Ishikawa (cell line): ENCODE data around the gene ALDH18A1.

Experiments
- CEBPB ChIP-seq: IDR thresholded peaks from 2 replicates; pipeline ENCODE4 v1.6.1; 2012
- CREB1 ChIP-seq: IDR thresholded peaks from 2 replicates; pipeline ENCODE4 v1.6.1; 2012; ENCODE audit warnings: low read depth
- EP300 ChIP-seq: IDR thresholded peaks from 2 replicates; pipeline ENCODE4 v1.6.1; 2012; ENCODE audit warnings: borderline replicate concordance
- FOXM1 ChIP-seq: IDR thresholded peaks from 2 replicates; pipeline ENCODE4 v1.6.1; 2012; ENCODE audit warnings: low read depth, borderline replicate concordance
- NFIC ChIP-seq: IDR thresholded peaks from 2 replicates; pipeline ENCODE4 v1.6.1; 2012
- RAD21 ChIP-seq: IDR thresholded peaks from 2 replicates; pipeline ENCODE4 v1.6.1; 2012; ENCODE audit warnings: low read depth
- TAF1 ChIP-seq: IDR thresholded peaks from 2 replicates; pipeline ENCODE4 v1.6.1; 2012; ENCODE audit warnings: low read depth, mild to moderate bottlenecking
- TCF12 ChIP-seq: IDR thresholded peaks from 2 replicates; pipeline ENCODE4 v1.6.1; 2012; ENCODE audit warnings: low read depth
- TEAD4 ChIP-seq: IDR thresholded peaks from 2 replicates; pipeline ENCODE4 v1.6.1; 2012
- ZBTB7A ChIP-seq: IDR thresholded peaks from 2 replicates; pipeline ENCODE4 v1.6.1; 2012; ENCODE audit warnings: low read depth
- TF ChIP-seq, protein P1 (sequence below): IDR thresholded peaks from 2 replicates; pipeline ENCODE4 v1.6.1; 2012
- TF ChIP-seq, protein P2 (sequence below): IDR thresholded peaks from 2 replicates; pipeline ENCODE4 v1.6.1; 2012; ENCODE audit warnings: low read depth, mild to moderate bottlenecking
- TF ChIP-seq, protein P3 (sequence below): IDR thresholded peaks from 2 replicates; pipeline ENCODE4 v1.6.1; 2012

DNA sequence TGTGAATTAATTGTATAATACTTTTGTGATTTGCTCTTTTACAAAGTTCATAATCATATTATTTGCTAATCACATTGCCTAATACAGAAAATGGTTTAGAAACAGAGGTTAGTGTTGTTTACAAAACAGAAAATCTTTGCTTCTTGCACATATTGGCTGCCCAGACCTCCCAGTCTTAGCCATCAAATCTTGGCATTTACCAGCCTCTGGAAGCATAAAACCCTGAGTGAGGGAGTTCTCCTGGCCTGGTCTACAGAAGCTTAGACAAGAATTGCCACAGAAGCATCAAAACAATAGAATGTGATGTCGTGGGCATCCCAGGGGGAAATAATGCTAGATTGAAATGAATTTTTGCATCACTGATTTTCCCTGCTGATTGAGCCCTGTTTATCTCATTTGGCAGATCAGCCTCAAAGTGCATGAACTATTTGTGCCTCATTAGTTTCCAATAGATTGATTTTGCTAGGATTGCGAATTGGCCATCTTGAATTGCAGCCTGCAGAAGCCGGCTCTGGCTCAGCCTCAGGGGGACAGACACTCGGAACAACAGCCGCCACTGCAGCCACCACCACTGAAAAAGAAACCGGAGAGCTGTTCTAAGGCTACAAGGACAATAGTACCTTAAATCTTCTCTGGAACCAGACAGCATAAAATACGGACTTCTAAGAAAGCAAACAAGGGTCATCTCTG, 84.2 kb downstream of the ALDH18A1 start:
- no peak for TF ChIP-seq TAF1
- TF ChIP-seq, protein P1, sequence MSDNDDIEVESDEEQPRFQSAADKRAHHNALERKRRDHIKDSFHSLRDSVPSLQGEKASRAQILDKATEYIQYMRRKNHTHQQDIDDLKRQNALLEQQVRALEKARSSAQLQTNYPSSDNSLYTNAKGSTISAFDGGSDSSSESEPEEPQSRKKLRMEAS = no peak
- no peak for TF ChIP-seq RAD21
- TF ChIP-seq, protein P2, sequence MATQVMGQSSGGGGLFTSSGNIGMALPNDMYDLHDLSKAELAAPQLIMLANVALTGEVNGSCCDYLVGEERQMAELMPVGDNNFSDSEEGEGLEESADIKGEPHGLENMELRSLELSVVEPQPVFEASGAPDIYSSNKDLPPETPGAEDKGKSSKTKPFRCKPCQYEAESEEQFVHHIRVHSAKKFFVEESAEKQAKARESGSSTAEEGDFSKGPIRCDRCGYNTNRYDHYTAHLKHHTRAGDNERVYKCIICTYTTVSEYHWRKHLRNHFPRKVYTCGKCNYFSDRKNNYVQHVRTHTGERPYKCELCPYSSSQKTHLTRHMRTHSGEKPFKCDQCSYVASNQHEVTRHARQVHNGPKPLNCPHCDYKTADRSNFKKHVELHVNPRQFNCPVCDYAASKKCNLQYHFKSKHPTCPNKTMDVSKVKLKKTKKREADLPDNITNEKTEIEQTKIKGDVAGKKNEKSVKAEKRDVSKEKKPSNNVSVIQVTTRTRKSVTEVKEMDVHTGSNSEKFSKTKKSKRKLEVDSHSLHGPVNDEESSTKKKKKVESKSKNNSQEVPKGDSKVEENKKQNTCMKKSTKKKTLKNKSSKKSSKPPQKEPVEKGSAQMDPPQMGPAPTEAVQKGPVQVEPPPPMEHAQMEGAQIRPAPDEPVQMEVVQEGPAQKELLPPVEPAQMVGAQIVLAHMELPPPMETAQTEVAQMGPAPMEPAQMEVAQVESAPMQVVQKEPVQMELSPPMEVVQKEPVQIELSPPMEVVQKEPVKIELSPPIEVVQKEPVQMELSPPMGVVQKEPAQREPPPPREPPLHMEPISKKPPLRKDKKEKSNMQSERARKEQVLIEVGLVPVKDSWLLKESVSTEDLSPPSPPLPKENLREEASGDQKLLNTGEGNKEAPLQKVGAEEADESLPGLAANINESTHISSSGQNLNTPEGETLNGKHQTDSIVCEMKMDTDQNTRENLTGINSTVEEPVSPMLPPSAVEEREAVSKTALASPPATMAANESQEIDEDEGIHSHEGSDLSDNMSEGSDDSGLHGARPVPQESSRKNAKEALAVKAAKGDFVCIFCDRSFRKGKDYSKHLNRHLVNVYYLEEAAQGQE = no peak
- no peak for TF ChIP-seq TEAD4
- no peak for TF ChIP-seq EP300
- TF ChIP-seq FOXM1 = no peak
- TF ChIP-seq TCF12 = no peak
- TF ChIP-seq ZBTB7A = no peak
- TF ChIP-seq, protein P3, sequence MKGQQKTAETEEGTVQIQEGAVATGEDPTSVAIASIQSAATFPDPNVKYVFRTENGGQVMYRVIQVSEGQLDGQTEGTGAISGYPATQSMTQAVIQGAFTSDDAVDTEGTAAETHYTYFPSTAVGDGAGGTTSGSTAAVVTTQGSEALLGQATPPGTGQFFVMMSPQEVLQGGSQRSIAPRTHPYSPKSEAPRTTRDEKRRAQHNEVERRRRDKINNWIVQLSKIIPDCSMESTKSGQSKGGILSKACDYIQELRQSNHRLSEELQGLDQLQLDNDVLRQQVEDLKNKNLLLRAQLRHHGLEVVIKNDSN = no peak
- no peak for TF ChIP-seq CEBPB
- TF ChIP-seq CREB1 = no peak
- no peak for TF ChIP-seq NFIC
